ENCODE results near the gene LRIT2. TPM values are rescaled to one million over a fixed set of nuclear protein-coding genes. Genes with fewer than 3 reads are reported as not detected.

The LRIT2 gene
- total RNA-seq, 1 experiment from 2014 or later, result not detected

DNA sequence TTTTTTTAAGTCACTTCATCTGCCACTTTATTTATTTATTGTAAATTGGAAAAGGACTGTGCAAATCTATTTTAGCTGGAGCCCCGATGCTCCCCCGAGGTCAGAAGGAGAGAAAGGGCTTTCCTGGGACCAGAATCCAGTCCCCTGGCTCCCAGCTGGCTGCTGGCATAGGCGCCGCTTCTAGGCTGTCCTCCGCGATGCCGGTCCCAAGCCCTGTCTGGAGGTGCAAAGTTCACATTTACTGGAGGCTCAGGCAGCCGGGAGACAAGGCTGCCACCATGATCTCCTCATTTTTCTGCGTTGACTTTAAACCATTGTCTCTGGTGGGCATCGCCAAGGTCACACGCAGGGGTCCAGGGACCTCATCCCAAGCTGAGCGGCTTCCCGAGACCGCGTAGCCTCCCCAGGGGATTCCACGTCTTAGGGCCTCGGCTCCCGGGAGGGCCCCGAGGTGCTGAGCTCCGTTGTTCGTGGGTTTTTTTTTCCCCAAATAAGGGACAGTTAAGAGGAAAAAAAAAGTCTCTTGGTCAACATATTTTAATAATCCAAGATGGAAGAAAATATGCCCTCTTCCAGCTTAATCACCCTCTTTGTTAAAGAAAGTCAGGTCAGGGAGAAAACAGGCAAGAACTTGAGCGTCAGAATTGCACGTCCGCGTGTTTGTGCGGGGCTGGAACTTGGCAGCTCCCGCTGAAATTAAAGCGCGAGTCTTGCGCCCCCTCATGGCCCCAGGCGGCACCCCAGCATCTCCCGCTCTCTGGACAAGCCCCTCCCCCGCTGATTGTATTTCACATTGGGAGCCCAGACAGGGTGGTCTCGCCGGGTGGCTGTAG is 31.4 kb upstream of the LRIT2 start:
- BruUV-seq (replicated peaks), result no TSS peak
- Histone ChIP-seq H3F3A (ENCODE audit: insufficient read depth, low read depth) (no peaks in the 10 kb centered on the region), H3K4me1 (replicated peaks; ENCODE audit: insufficient read depth) (no peaks in the 10 kb centered on the region), H3K9me3 (ENCODE audit: insufficient read depth, low read depth) (0 out of 2 replicates have a peak, but pooled peaks cover 5% of the 10 kb centered on the region), H4K20me1 (ENCODE audit: insufficient read depth) (peaks cover 3% of the 10 kb centered on the region; the same call in 1 of the 2 replicates), H3K27me3 (ENCODE audit: insufficient read depth, low read depth) (peaks cover 71% of the 10 kb centered on the region), H2AFZ (no peak overlapping the region), H3K4me3 (no peak overlapping the region), H3K9me2 (ENCODE audit: insufficient read depth) (no peaks in the 10 kb centered on the region), H3K79me2 (ENCODE audit: low read depth) (no peaks in the 10 kb centered on the region), H3K4me2 (no peak overlapping the region), H3K36me3 (ENCODE audit: low read depth) (no peaks in the 10 kb centered on the region), H3K27ac (no peak overlapping the region)
- ChIA-PET POLR2A (ENCODE audit: unreplicated experiment) (interaction anchor here (0.6 kb wide), 1 partner anchor 118 kb away, joined by 3 read pairs; no protein-coding TSS in a partner anchor), CTCF (interaction anchor here (0.6 to 1.5 kb wide), 2 partner anchors 280 kb away, joined by 3 to 5 read pairs; no protein-coding TSS in a partner anchor)
- DNase-seq, result peak in 1 of 2 experiments; percentile 44
- intact Hi-C loops (cut with micrococcal nuclease; ENCODE audit: unreplicated experiment), result loop anchor here (10.0 kb wide), 1 partner anchor 1908 kb away; no protein-coding TSS in a partner anchor
- TF ChIP-seq EZH2 (IDR thresholded peaks at IDR 0.05; ENCODE audit: low read depth), result no peak
- TF ChIP-seq, protein P1, sequence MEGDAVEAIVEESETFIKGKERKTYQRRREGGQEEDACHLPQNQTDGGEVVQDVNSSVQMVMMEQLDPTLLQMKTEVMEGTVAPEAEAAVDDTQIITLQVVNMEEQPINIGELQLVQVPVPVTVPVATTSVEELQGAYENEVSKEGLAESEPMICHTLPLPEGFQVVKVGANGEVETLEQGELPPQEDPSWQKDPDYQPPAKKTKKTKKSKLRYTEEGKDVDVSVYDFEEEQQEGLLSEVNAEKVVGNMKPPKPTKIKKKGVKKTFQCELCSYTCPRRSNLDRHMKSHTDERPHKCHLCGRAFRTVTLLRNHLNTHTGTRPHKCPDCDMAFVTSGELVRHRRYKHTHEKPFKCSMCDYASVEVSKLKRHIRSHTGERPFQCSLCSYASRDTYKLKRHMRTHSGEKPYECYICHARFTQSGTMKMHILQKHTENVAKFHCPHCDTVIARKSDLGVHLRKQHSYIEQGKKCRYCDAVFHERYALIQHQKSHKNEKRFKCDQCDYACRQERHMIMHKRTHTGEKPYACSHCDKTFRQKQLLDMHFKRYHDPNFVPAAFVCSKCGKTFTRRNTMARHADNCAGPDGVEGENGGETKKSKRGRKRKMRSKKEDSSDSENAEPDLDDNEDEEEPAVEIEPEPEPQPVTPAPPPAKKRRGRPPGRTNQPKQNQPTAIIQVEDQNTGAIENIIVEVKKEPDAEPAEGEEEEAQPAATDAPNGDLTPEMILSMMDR (conservative IDR thresholded peaks at IDR 0.05), result peak; percentile 55

- Histone ChIP-seq H3K4me2 (no peak overlapping the region), H3K27ac (no peak overlapping the region), H3K9me2 (ENCODE audit: insufficient read depth) (no peaks in the 10 kb centered on the region), H3K9me3 (ENCODE audit: insufficient read depth, low read depth) (0 out of 2 replicates have a peak, but pooled peaks cover 5% of the 10 kb centered on the region), H3K36me3 (ENCODE audit: low read depth) (no peaks in the 10 kb centered on the region), H3K4me1 (replicated peaks; ENCODE audit: insufficient read depth) (no peaks in the 10 kb centered on the region), H3K4me3 (no peak overlapping the region), H2AFZ (no peak overlapping the region), H3K79me2 (ENCODE audit: low read depth) (no peaks in the 10 kb centered on the region), H3F3A (ENCODE audit: insufficient read depth, low read depth) (no peaks in the 10 kb centered on the region), H3K27me3 (ENCODE audit: insufficient read depth, low read depth) (peaks cover 72% of the 10 kb centered on the region), H4K20me1 (ENCODE audit: insufficient read depth) (peaks cover 3% of the 10 kb centered on the region; the same call in 1 of the 2 replicates)
- intact Hi-C loops (cut with micrococcal nuclease; ENCODE audit: unreplicated experiment), result loop anchor here (10.0 kb wide), 1 partner anchor 1910 kb away; no protein-coding TSS in a partner anchor
- POLR2A ChIA-PET (ENCODE audit: unreplicated experiment), result no interaction called here
- DNase-seq, result no peak
- TF ChIP-seq, protein P1 (conservative IDR thresholded peaks at IDR 0.05), result no peak
- TF ChIP-seq EZH2 (IDR thresholded peaks at IDR 0.05; ENCODE audit: low read depth), result no peak
- CTCF ChIA-PET, result no interaction called here
- BruUV-seq (replicated peaks), result no TSS peak
These were observed 29.5 kb upstream of the LRIT2 start for GRCh38 chr10:84254552-84255478.

DNA sequence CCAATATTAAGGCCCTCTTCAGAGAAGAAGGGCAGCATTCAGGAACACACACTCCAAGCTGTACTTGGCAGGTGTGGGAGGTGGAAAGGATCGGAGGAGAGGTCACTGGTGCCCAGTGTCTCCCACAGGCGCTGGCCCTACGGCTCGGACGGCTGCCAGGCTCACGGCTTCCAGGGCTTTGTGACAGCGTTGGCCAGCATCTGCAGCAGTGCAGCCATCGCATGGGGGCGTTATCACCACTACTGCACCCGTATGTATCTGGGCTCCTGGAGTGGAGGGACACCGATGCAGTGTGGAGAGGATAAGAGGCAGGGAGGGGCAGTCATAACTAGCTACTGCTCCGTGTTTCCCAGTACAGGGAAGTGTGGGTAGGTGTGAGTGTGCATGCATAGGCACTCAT is 23.4 kb upstream of the LRIT2 start:
- ChIA-PET CTCF (no interaction called here), POLR2A (ENCODE audit: unreplicated experiment) (no interaction called here)
- H3K27ac ChIP-seq, result no peak overlapping the region
- no peaks in the 10 kb centered on the region for H3F3A ChIP-seq (ENCODE audit: insufficient read depth, low read depth)
- TF ChIP-seq, protein P1 (conservative IDR thresholded peaks at IDR 0.05), result no peak
- TF ChIP-seq EZH2 (IDR thresholded peaks at IDR 0.05; ENCODE audit: low read depth), result no peak
- no peak overlapping the region for H3K4me3 ChIP-seq
- H3K9me2 ChIP-seq (ENCODE audit: insufficient read depth), result no peaks in the 10 kb centered on the region
- H2AFZ ChIP-seq, result no peak overlapping the region
- no peaks in the 10 kb centered on the region for H3K9me3 ChIP-seq (ENCODE audit: insufficient read depth, low read depth)
- H3K4me1 ChIP-seq (replicated peaks; ENCODE audit: insufficient read depth), result no peaks in the 10 kb centered on the region
- no peak overlapping the region for H3K4me2 ChIP-seq
- H4K20me1 ChIP-seq (ENCODE audit: insufficient read depth), result no peaks in the 10 kb centered on the region
- H3K36me3 ChIP-seq (ENCODE audit: low read depth), result no peaks in the 10 kb centered on the region
- H3K79me2 ChIP-seq (ENCODE audit: low read depth), result no peaks in the 10 kb centered on the region
- no TSS peak for BruUV-seq (replicated peaks)
- no peak for DNase-seq
- peaks cover 99% of the 10 kb centered on the region for H3K27me3 ChIP-seq (ENCODE audit: insufficient read depth, low read depth)
- intact Hi-C loops (cut with micrococcal nuclease; ENCODE audit: unreplicated experiment), result no loop called here

Measured in PC-9 (cell line).